ENCODE results near the gene PRM2.

Gene PRM2

GRCh38 chr16:11245222-11245737, 31.0 kb downstream of the PRM2 start:
- TF ChIP-seq CTCF (conservative IDR thresholded peaks at IDR 0.05; ENCODE audit: control insufficient read depth, insufficient read depth, low read depth, low read length), result no peak
- DNase-seq (ENCODE audit: low read depth), result no peak
- H3K4me3 ChIP-seq (ENCODE audit: control insufficient read depth, low read depth, low read length), result no peak overlapping the region

- no peak for DNase-seq (ENCODE audit: low read depth)
- TF ChIP-seq CTCF (conservative IDR thresholded peaks at IDR 0.05; ENCODE audit: control insufficient read depth, insufficient read depth, low read depth, low read length), result no peak
- no peak overlapping the region for H3K4me3 ChIP-seq (ENCODE audit: control insufficient read depth, low read depth, low read length)
Observed at GRCh38 chr16:11242658-11243057, 33.6 kb downstream of the PRM2 start.

GRCh38 chr16:11241480-11242204, 34.6 kb downstream of the PRM2 start:
- no peak for TF ChIP-seq CTCF (conservative IDR thresholded peaks at IDR 0.05; ENCODE audit: control insufficient read depth, insufficient read depth, low read depth, low read length)
- no peak for DNase-seq (ENCODE audit: low read depth)
- no peak overlapping the region for H3K4me3 ChIP-seq (ENCODE audit: control insufficient read depth, low read depth, low read length)

- DNase-seq (ENCODE audit: low read depth), result no peak
- no peak for TF ChIP-seq CTCF (conservative IDR thresholded peaks at IDR 0.05; ENCODE audit: control insufficient read depth, insufficient read depth, low read depth, low read length)
- H3K4me3 ChIP-seq (ENCODE audit: control insufficient read depth, low read depth, low read length), result no peak overlapping the region
Observed at GRCh38 chr16:11240636-11241473, 35.4 kb downstream of the PRM2 start.

GRCh38 chr16:11239644-11240632, 36.3 kb downstream of the PRM2 start:
- no peak for DNase-seq (ENCODE audit: low read depth)
- H3K4me3 ChIP-seq (ENCODE audit: control insufficient read depth, low read depth, low read length), result no peak overlapping the region
- no peak for TF ChIP-seq CTCF (conservative IDR thresholded peaks at IDR 0.05; ENCODE audit: control insufficient read depth, insufficient read depth, low read depth, low read length)

Data from fibroblast of mammary gland (primary cell).